ENCODE measurements around the gene EXOC3L4.

DNA sequence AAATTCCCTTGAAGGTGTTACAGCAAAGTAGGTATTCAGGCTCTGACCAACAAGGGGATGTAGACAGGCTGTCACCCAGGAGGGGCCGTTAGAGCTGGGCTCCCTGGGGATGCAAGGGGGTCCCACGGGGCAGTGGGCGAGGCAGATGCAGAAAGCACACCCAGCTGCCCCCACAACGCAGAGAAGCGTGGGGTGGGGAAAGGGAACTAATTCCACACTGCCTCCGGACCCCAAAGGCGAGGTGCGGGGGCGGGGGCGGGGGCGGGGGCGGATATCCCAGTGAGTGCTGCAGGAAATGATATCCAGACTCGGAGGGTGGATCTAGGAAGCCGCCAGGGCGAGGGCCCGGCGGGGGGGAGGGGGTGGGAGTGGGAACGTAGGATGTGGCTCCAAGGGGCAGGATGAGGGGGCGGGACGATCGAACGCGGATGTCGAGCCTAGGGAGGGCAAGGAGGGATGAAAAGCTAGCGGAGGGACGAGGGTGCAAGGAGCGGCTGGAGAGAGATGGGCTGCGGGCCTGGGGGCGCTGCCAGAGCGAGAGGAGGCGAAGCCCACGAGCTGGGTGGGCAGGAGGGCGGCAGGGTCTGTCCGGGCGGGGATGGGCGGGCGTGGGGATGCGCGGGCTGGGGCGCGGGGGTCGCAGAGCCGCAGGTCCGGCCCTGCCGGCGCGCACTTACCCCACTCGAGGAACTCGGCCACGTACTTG lies 38.0 kb upstream of the EXOC3L4 start:
- TF ChIP-seq, protein P1, sequence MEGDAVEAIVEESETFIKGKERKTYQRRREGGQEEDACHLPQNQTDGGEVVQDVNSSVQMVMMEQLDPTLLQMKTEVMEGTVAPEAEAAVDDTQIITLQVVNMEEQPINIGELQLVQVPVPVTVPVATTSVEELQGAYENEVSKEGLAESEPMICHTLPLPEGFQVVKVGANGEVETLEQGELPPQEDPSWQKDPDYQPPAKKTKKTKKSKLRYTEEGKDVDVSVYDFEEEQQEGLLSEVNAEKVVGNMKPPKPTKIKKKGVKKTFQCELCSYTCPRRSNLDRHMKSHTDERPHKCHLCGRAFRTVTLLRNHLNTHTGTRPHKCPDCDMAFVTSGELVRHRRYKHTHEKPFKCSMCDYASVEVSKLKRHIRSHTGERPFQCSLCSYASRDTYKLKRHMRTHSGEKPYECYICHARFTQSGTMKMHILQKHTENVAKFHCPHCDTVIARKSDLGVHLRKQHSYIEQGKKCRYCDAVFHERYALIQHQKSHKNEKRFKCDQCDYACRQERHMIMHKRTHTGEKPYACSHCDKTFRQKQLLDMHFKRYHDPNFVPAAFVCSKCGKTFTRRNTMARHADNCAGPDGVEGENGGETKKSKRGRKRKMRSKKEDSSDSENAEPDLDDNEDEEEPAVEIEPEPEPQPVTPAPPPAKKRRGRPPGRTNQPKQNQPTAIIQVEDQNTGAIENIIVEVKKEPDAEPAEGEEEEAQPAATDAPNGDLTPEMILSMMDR (conservative IDR thresholded peaks at IDR 0.05 in 1 of 2, IDR thresholded peaks at IDR 0.05 in 1 of 2; ENCODE audit: low read depth in 1 of 2, low read length in 2 of 2) = no peak
- TF ChIP-seq EZH2 (IDR thresholded peaks at IDR 0.05; ENCODE audit: low read length, missing control alignments) = no peak
